ENCODE data around the gene PHPT1.

The PHPT1 gene

DNA sequence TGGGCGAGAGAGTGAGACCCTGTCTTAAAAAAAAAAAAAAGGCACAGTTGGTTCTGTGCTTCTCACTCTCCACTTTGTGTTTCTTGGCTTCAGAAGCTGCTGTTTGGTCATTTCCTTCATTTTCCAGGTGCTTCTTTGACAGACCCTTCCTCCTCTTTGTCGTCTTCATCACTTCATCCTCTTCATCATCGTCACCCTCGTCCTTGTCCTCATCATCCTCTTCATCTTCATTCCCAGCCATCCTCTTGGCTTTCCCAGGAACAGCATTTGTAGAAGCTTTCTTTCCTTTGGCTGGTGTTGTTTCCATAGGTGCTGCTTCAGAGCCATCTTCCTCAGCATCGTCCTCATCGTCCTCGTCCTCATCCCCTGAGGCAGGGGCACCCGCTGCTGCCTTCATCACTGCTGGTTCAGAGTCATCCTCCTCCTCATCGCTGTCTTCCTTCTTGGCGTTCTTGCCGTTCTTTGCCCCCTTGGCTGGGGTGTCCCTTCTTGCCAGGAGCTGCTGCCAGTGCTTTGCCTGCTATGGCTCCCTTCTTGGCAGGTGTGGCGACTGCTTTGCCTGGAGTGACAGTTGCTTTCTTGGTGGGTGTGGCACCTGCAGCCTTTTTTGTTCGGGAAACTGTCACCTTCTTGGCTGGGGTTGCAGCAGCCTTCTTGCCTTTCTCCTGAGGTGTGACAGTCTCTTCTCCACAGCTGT is 34.3 kb upstream of the PHPT1 start:
- Mint-ChIP-seq H3K4me1 (ENCODE audit: low read depth) (peaks cover 36% of the 10 kb centered on the region), H3K36me3 (peaks cover 10% of the 10 kb centered on the region), H3K9me3 (ENCODE audit: low read depth) (no peaks in the 10 kb centered on the region), H3K27ac (no peak overlapping the region), H3K4me3 (no peak overlapping the region), H3K27me3 (no peaks in the 10 kb centered on the region)

DNA sequence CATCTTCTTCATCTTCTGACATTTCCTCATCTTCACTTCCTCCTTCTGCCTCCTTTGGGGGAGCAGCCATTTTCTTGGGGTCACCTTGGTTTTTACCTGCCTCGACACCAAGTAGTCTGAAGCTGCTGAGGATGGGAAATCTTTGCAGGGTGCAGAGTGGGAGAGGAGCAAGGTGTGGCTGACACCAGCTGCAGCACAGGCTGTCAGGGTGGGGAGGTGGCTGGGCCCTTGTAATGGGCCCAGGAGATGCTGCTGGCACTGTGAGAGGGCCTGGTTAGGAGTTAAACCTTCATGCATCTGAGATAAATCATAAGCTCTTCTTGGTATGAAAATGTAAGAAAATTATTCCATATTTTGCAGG is 33.8 kb upstream of the PHPT1 start:
- Mint-ChIP-seq H3K27me3 (no peaks in the 10 kb centered on the region), H3K4me3 (no peak overlapping the region), H3K9me3 (ENCODE audit: low read depth) (no peaks in the 10 kb centered on the region), H3K4me1 (ENCODE audit: low read depth) (peaks cover 32% of the 10 kb centered on the region), H3K27ac (no peak overlapping the region), H3K36me3 (peaks cover 10% of the 10 kb centered on the region)

DNA sequence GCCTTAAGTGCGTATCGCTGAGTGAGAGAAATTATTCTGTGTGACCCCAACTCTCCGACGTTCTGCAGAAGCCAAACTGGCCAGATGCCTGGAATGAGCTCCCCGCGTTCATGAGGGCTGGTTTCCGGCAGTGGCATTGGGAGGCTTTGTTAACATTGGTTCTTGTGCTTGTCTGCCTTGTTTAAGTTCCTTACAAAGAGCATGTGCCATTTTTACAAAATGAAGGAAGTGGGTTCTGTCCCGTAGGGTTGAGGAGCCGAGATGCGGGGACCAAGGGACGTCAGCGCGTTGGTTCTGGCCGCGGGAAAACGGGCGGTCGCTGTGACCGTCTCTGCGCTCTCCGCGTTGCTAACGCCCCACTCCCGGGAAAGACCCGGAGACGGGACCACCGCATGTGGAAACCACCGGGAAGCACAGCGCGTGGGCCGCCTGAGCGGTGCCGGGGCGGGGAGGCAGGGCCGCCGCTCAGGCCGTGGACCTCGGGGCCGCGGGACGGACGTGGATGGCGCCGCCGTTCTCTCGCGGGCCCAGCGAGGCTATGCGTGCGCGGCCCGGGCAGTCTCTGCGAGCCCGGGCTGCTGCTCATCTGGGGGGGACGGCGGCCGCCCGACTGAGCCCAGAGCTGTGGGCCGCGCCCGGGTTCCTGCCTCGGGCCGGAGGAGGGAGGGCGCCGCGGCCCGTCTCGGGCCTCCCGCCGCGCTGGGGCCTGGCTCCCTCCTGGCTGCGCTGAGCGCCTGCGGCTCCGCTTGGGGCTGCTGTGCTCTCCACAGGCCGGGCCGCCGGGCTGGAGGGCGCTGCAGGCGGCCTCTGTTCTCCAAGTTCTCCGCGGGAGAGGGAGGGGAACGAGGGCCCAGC is 28.0 kb upstream of the PHPT1 start:
- H3K27ac Mint-ChIP-seq, result no peak overlapping the region
- no peaks in the 10 kb centered on the region for H3K27me3 Mint-ChIP-seq
- peaks cover 3% of the 10 kb centered on the region for H3K36me3 Mint-ChIP-seq
- H3K4me1 Mint-ChIP-seq (ENCODE audit: low read depth), result peaks cover 11% of the 10 kb centered on the region
- no peaks in the 10 kb centered on the region for H3K9me3 Mint-ChIP-seq (ENCODE audit: low read depth)
- H3K4me3 Mint-ChIP-seq, result no peak overlapping the region

DNA sequence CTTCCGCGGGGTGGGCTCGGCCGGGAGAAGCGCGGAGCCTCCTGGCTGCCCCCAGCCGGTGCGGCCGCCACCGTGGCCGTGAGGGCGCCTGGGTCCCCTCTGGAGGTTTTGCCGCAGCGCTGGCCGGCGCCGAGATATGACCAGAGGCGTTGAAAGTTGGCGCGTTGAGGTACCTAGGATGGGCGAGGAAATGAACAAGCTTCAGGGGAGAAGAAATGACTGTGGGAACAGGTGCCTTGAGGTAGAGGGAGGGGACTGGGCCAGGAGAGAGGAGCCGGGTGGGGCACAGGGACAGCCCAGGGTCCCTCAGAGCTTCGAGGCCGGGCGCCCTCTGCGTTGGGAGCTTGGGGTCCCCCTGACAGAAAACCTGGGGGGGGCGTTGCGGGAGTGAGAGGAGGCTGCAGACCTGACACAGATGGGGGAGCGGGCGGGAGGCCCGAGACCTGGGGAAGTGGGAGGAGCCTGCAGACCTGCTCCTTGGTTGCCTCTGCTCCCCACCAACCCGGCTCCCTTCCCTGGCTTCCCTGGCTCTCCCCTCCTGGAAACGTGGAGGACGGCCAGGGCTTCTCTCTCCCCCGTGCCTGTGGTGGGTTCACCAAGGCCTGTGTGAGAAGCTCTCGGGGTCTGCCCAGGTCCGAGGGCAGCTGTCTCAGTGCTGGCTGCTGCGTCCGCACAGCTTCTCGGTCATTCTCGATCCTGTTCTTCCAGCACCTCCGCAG is 27.2 kb upstream of the PHPT1 start:
- H3K36me3 Mint-ChIP-seq, result peaks cover under 1% of the 10 kb centered on the region
- H3K9me3 Mint-ChIP-seq (ENCODE audit: low read depth), result no peaks in the 10 kb centered on the region
- H3K27me3 Mint-ChIP-seq, result no peaks in the 10 kb centered on the region
- peaks cover 8% of the 10 kb centered on the region for H3K4me1 Mint-ChIP-seq (ENCODE audit: low read depth)
- no peak overlapping the region for H3K4me3 Mint-ChIP-seq
- no peak overlapping the region for H3K27ac Mint-ChIP-seq

DNA sequence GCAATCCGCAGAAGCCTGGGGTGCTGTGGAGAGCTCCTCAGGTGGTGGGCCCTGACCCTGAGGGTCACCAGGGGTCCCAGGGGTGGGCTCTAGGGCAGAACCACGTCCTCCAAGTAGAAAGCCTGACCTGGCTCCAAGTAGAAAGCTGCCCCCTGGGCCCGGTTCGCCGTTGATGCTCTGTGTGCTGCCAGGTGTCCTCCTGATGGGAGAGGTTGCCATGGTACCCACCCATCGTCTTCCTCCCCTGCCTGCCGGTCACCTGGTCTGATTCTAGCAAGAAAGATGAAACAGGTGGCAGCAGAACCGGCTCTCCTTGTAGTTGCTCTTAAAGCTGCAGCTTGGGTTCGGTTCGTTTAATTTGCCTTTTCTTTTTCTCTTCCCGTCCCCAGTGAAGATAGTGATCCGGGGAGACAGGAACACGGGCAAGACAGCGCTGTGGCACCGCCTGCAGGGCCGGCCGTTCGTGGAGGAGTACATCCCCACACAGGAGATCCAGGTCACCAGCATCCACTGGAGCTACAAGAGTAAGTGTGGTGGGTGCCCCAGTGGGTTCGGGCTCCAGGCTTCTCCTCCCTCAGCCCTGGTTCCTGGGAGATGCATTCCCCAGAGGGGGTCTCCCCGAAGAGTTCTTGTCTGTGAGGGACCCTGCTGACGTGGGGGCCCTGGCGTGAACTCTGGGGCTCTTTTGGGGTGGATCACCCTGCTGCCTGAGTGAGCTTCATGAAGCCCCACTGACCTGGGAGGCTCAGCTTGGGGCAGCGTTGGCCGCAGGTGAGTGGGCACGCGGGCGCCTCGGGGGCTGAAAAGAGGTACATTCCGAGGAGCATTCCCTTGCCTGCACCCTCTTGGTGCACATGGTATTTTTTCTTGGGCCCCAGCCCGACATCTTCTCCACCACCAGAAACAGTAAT is 25.8 kb upstream of the PHPT1 start:
- Mint-ChIP-seq H3K36me3 (no peaks in the 10 kb centered on the region), H3K27ac (no peak overlapping the region), H3K9me3 (ENCODE audit: low read depth) (no peaks in the 10 kb centered on the region), H3K4me3 (no peak overlapping the region), H3K27me3 (no peaks in the 10 kb centered on the region), H3K4me1 (ENCODE audit: low read depth) (peaks cover 7% of the 10 kb centered on the region)

DNA sequence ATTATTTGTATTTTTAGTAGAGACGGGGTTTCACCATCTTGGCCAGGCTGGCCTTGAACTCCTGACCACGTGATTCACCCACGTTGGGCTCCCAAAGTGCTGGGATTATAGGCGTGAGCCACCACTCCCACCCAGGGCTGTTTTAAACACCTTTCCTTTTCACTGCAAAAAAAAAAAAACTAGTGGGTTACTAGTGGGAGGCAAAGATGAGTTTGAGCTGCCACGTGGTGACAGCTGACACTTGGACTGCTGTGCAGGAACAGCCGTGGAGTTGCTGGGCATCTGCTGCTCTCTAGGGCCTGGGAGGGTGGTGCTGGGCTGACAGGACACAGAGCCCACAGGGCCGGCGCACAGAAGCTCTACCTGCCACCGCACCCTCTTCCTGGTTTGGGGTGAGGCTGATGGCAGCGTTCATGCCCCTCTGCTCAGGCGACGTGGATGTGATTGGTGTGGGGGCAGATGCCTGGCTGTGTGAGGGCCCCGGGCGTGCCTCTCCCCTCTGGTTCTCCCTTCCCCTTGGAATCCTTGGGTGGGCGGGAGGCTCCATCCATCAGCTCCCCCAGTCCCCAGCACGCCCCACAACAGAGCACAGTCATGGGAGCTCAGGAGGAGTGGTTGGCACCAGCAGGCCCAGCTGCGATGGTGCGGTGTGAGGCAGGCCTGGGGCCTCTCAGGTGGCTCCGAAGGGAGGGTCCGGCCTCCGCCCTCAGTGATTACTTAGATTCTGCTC is 24.5 kb upstream of the PHPT1 start:
- Mint-ChIP-seq H3K4me1 (ENCODE audit: low read depth) (peaks cover 4% of the 10 kb centered on the region), H3K36me3 (no peaks in the 10 kb centered on the region), H3K27me3 (no peaks in the 10 kb centered on the region), H3K27ac (no peak overlapping the region), H3K9me3 (ENCODE audit: low read depth) (no peaks in the 10 kb centered on the region), H3K4me3 (no peak overlapping the region)

DNA sequence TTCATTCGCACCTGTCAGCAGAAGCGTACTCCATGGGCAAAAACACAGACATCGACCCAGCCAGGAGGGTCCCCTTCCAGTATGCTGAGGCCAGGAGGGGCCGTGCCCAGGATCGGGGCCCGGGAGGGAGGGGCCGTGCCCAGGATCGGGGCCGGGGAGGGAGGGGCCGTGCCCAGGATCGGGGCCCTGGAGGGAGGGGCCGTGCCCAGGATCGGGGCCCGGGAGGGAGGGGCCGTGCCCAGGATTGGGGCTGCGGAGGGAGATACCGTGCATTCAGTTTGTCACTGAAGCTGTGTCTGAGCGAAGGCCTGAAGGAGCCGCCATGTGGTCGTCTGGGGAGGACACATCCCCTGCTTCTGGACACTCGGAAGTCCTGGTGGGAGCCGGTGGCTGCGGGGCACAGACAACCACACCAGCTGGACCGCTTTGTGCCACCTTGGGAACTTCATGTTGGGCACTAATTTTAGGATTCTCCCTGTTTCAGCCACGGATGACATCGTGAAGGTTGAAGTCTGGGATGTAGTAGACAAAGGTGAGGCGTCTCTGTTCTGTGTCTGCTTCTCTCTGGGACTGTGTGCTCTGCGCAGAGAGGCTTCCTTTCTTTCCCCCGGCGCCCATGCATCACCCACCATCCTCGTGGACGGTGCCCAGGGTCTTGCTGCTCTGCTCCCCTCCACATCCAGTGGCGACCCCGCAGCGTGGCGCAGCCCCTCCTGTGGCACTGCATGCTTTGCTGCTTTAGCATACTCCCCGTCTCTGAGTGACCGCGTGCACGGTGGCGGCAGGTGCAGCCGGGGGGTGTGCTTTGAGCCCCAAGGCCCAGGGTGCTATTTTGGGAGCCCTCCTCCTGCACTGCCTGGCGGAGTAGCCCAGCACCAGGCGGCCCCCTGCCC is 23.7 kb upstream of the PHPT1 start:
- no peaks in the 10 kb centered on the region for H3K9me3 Mint-ChIP-seq (ENCODE audit: low read depth)
- H3K27me3 Mint-ChIP-seq, result no peaks in the 10 kb centered on the region
- no peak overlapping the region for H3K4me3 Mint-ChIP-seq
- H3K36me3 Mint-ChIP-seq, result no peaks in the 10 kb centered on the region
- no peak overlapping the region for H3K27ac Mint-ChIP-seq
- H3K4me1 Mint-ChIP-seq (ENCODE audit: low read depth), result peaks cover 4% of the 10 kb centered on the region

DNA sequence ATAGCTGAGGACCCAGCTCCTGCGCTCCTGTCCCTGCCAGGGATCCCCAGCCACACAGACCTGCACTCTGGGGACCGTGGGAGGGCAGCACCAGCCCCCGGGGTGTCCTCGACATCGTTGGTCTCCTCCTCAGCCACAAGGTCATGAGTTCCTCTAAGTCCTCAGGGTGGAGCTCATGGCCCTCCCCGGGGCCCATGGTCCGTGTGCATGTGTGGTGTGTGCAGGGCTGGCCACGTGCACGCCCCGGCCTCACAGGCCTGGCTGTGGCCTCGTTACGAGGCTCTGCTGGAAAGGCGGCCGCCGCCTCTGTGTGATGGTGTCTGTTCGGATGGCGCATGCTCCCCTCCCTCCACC is 23.0 kb upstream of the PHPT1 start:
- H3K27me3 Mint-ChIP-seq, result no peaks in the 10 kb centered on the region
- no peaks in the 10 kb centered on the region for H3K4me1 Mint-ChIP-seq (ENCODE audit: low read depth)
- no peaks in the 10 kb centered on the region for H3K36me3 Mint-ChIP-seq
- no peak overlapping the region for H3K4me3 Mint-ChIP-seq
- H3K27ac Mint-ChIP-seq, result no peak overlapping the region
- no peaks in the 10 kb centered on the region for H3K9me3 Mint-ChIP-seq (ENCODE audit: low read depth)

DNA sequence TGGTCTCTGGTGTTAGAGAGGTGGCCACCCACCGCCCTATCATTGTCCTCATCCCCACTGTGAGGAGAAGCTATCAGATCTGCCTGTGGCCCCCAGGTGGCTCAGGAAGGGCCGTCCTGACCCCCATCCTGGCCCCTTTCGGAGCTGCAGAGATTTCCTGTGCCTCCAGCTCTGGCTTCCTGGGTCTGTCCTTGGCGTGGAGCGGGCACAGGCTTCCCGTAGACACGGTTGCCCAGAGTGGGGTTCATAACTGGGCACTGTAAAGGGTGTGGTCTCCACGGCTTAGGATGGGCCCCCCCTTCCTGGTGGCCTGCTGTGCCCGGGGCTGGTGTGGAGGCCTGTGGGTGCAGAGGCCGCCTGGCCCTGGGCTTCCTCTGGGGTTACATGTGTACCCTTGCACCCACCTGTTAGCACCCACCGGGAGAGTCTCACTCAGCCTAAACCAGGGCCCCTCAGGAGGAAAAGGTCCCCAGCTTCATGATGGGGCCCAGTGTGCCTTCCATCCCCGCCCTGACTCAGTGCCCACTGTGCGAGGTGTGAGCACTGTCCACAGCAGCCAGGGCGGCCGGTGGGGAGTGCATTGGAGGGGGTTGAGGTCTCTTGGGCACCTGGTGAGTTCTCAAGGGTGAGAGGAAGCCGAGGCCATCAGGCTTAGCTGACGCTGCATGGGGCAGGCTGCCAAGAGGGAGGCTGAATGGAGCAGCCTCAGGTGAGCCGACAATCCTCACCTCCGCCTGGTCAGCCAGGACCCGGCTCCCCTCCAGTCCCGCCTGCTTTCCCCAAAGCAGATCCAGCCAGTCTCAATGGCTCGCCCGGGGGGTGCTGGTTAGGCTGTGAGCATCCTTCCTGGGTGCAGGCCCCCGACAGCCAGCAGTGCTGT is 22.3 kb upstream of the PHPT1 start:
- no peak overlapping the region for H3K4me3 Mint-ChIP-seq
- H3K27ac Mint-ChIP-seq, result no peak overlapping the region
- H3K9me3 Mint-ChIP-seq (ENCODE audit: low read depth), result no peaks in the 10 kb centered on the region
- no peaks in the 10 kb centered on the region for H3K4me1 Mint-ChIP-seq (ENCODE audit: low read depth)
- no peaks in the 10 kb centered on the region for H3K27me3 Mint-ChIP-seq
- H3K36me3 Mint-ChIP-seq, result no peaks in the 10 kb centered on the region

DNA sequence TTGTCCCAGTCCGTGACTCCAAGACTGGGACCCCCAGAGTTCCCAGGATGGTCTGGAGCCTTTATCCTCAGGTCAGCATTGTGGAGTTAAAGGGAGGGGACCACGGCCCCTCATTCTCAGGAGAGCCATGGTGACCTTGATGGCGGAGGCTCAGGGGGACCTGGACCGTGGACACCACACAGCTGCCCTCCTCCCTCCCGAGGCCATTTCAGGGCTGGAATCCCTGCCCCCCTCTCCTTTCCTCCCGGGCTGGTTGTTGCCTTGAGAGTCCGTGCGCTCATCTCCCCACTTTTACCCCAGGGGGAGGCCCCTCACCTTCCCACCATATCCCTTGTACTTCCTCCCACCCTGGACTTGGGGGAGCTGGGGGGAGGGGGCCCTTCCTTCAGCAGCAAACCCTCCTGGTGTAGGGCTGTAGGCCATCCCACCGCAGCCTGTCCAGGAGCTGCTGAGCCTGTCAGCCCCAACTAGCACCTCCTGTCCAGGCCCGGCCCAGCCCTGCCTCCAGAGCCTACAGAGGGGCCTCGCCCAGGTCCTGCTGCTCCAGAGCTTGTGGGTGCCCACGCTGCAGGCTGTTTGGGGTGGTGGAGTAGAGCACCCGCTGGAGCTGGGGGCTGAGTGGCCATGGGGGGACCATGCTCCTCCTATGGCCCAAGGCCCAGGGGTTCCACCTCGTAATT is 21.3 kb upstream of the PHPT1 start:
- H3K27ac Mint-ChIP-seq, result no peak overlapping the region
- H3K4me1 Mint-ChIP-seq (ENCODE audit: low read depth), result no peaks in the 10 kb centered on the region
- no peak overlapping the region for H3K4me3 Mint-ChIP-seq
- H3K27me3 Mint-ChIP-seq, result no peaks in the 10 kb centered on the region
- H3K36me3 Mint-ChIP-seq, result no peaks in the 10 kb centered on the region
- no peaks in the 10 kb centered on the region for H3K9me3 Mint-ChIP-seq (ENCODE audit: low read depth)

DNA sequence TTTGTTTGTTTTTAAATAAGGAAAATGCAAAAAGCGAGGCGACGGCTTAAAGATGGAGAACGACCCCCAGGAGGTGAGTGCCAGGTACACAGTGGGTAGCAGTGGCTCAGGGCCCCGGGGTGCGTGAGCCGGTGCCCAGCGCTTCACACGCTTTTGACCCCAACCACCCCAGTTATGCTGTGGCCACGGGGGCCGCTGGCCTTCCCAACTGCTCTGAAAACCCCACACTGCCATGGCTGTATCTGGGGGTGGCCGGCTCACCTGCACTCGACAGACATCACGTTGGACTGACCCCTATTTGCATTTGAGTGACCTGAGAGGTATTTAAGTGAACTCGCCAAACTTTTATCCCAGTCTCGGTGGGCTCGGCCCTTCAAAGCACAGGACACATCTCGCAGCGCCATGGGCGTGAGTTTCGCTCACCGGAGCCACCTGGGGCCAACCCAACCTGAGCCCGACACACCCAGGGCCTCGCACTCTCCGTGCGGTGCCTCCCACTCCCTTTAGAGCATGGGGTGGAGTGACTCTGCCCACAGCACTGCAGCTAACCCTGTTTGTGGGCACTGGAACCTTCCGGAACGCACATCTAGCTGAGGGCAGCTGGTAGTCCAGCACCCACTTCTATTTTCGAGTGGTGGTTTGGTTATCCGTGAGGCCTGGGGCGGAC is 20.6 kb upstream of the PHPT1 start:
- H3K27ac Mint-ChIP-seq, result no peak overlapping the region
- no peaks in the 10 kb centered on the region for H3K4me1 Mint-ChIP-seq (ENCODE audit: low read depth)
- H3K27me3 Mint-ChIP-seq, result no peaks in the 10 kb centered on the region
- H3K4me3 Mint-ChIP-seq, result no peak overlapping the region
- H3K36me3 Mint-ChIP-seq, result no peaks in the 10 kb centered on the region
- no peaks in the 10 kb centered on the region for H3K9me3 Mint-ChIP-seq (ENCODE audit: low read depth)

DNA sequence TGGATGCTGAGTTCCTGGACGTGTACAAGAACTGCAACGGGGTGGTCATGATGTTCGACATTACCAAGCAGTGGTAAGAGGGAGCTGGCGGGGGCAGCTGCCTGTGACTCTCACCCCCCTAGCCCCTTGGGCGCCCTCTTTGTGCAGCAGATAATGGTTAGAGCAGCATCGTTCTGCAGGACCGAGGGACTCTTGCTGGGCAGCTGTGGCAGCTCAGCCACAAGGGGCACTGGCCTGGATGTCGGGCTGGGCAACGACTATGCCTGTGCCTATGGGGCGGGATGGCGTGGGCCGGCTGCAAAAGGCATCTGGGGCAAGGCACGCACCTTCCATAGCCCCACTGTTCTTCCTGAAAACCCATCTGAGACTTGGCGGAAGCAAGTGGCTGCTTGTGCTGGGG is 19.8 kb upstream of the PHPT1 start:
- Mint-ChIP-seq H3K4me1 (ENCODE audit: low read depth) (no peaks in the 10 kb centered on the region), H3K27ac (no peak overlapping the region), H3K9me3 (ENCODE audit: low read depth) (no peaks in the 10 kb centered on the region), H3K36me3 (no peaks in the 10 kb centered on the region), H3K4me3 (no peak overlapping the region), H3K27me3 (no peaks in the 10 kb centered on the region)

All from activated naive CD8-positive, alpha-beta T cell (primary cell).